Heart left ventricle (tissue), 13 donors: Measurements from ENCODE around the gene ELAVL1.

Source experiments
- POLR2A ChIP-seq, 2 donors: fragments of 450-650 bp; IDR thresholded peaks; one replicate each; pipeline ENCODE4 v1.6.1; 2017; ENCODE audit warnings: antibody characterized with exemption in 2 of 2, mild to moderate bottlenecking in 2 of 2, moderate library complexity in 2 of 2
- TF ChIP-seq, protein P1 (sequence below), 12 donors: fragments of 200-600 bp; sonication (generic) in 4 of 12; IDR thresholded peaks; one replicate each; pipeline versions ENCODE4 v1.5.0 to v1.8.0; 2018 to 2022; ENCODE audit warnings: antibody characterized with exemption in 12 of 12, mild to moderate bottlenecking in 5 of 12
- donor health status: ischemic (EF 13 %, LVEDD 7.1; RV severe dilation, severe dysfunction).
- donor health status: DM: no; HTN: yes; CAD: no.
- donor health status: DM: no; HTN: no; CAD: no.
- donor health status: ischemic (EF 25% LVEDD 6.9; RV normal size, moderate dysfunction).
- donor health status: ischemic (EF 25% LVEDD 5.7; RV mildly dilated, moderate dysfunction).
- donor health status: ischemic (EF 35%, LVEDD 5.7; RV mildly dilated, moderate dysfunction).
- donor health status: nonischemic (EF 11% LVEDD 7.7; RV severe dilation, severe dysfunction).
- donor health status: DM: yes; HTN: yes; CAD: no.
- donor health status: PGD.
- donor health status: ischemic (EF 29% LVEDD 5.4; RV normal size, mild dysfunction).
- donor health status: nonischemic (EF 23%, LVEDD 6.1; RV moderate dilation, normal function).

DNA sequence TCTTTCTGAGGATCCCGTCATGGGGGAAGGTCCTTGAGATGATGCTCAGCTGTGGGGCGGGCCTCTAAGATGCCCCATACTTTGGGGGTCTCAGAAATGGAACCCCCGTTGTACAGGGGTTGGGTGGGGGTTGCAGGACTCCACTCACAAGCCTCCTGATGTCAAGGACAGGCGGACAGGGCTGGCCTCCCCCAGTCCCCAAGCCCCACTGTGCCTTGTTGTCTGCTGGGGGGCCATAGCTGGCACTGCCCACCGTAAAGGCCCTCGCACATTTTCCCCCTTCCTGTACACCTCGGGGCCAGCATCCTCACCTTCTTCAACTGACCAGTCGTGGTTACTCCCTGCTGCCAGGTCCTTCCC lies 82.6 kb downstream of the ELAVL1 start:
- TF ChIP-seq, protein P1, sequence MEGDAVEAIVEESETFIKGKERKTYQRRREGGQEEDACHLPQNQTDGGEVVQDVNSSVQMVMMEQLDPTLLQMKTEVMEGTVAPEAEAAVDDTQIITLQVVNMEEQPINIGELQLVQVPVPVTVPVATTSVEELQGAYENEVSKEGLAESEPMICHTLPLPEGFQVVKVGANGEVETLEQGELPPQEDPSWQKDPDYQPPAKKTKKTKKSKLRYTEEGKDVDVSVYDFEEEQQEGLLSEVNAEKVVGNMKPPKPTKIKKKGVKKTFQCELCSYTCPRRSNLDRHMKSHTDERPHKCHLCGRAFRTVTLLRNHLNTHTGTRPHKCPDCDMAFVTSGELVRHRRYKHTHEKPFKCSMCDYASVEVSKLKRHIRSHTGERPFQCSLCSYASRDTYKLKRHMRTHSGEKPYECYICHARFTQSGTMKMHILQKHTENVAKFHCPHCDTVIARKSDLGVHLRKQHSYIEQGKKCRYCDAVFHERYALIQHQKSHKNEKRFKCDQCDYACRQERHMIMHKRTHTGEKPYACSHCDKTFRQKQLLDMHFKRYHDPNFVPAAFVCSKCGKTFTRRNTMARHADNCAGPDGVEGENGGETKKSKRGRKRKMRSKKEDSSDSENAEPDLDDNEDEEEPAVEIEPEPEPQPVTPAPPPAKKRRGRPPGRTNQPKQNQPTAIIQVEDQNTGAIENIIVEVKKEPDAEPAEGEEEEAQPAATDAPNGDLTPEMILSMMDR (IDR thresholded peaks at IDR 0.05): no peak
- TF ChIP-seq POLR2A (IDR thresholded peaks at IDR 0.05): no peak
